ENCODE data around the gene GLDN. TPM values are rescaled to one million over a fixed set of nuclear protein-coding genes. Genes with fewer than 3 reads are reported as not detected.

The GLDN gene
- total and polyA plus RNA-seq, 8 donors, result 0.23 to 16.8 (median 0.68) TPM; not detected in 2

DNA sequence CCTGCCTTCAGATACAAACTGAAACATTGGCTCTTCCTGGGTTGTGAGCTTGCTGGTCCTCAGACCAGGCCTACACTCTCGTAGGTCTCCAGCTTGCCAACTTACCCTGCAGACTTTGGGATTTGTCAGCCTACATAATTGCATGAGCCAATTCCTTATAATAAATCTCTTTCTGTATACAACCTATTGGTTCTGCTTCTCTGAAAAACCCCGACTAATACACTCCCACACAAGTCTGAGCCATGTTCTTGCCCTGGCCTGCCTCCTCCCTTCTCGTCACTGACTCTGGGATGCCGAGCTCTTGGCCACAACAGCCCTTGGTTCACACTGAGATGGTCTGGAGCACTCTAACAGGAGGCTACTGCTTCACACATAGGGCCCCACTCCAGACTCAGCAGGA is 12.5 kb upstream of the GLDN start:
- Histone ChIP-seq H3K27ac (no peak overlapping the region), H3K36me3 (no peaks in the 10 kb centered on the region), H3K4me1 (no peaks in the 10 kb centered on the region), H3K9me3 (no peaks in the 10 kb centered on the region), H3K4me3 (no peak overlapping the region), H3K27me3 (no peaks in the 10 kb centered on the region)
- intact Hi-C loops (cut with DNase I), result no loop called here
- no peak for TF ChIP-seq CTCF (IDR thresholded peaks at IDR 0.05)
- WGBS, 2 donors, result 90% methylated on average over 4 of the region's 4 CpGs
- no peak for DNase-seq
- ATAC-seq, result no peak
- FAIRE-seq, result no peak

GRCh38 chr15:51331141-51331540 is 10.3 kb upstream of the GLDN start:
- no peak for FAIRE-seq
- ATAC-seq, result no peak
- Histone ChIP-seq H3K27me3 (no peaks in the 10 kb centered on the region), H3K27ac (no peak overlapping the region), H3K36me3 (no peaks in the 10 kb centered on the region), H3K4me3 (no peak overlapping the region), H3K4me1 (no peaks in the 10 kb centered on the region), H3K9me3 (no peaks in the 10 kb centered on the region)
- no peak for DNase-seq
- intact Hi-C loops (cut with DNase I), result no loop called here
- WGBS, 2 donors, result 60 to 65% methylated on average over 5 of the region's 5 CpGs
- TF ChIP-seq CTCF (IDR thresholded peaks at IDR 0.05), result no peak

- H3K27me3 ChIP-seq, result no peaks in the 10 kb centered on the region
- TF ChIP-seq CTCF (IDR thresholded peaks at IDR 0.05), result no peak
- no peaks in the 10 kb centered on the region for H3K9me3 ChIP-seq
- H3K4me1 ChIP-seq, result peaks cover 0 to 4% (median 0%) of the 10 kb centered on the region in 3 donors
- no peak overlapping the region for H3K4me3 ChIP-seq
- FAIRE-seq (no peak), ATAC-seq (peak in 1 of 4 donors; percentile 59), DNase-seq (no peak)
- intact Hi-C loops (cut with DNase I), result no loop called here
- no peak overlapping the region for H3K27ac ChIP-seq
- H3K36me3 ChIP-seq, result no peaks in the 10 kb centered on the region
- 85 to 87% methylated on average over 4 of the region's 4 CpGs for whole genome bisulfite sequencing, 2 donors
These were observed 9.0 kb upstream of the GLDN start for GRCh38 chr15:51332206-51333147.

GRCh38 chr15:51333571-51333970 is 7.9 kb upstream of the GLDN start:
- no peak for FAIRE-seq
- H3K9me3 ChIP-seq, result no peaks in the 10 kb centered on the region
- no peak for TF ChIP-seq CTCF (IDR thresholded peaks at IDR 0.05)
- H3K4me3 ChIP-seq, result no peak overlapping the region
- H3K27ac ChIP-seq, result no peak overlapping the region
- H3K36me3 ChIP-seq, result no peaks in the 10 kb centered on the region
- ATAC-seq, result no peak
- H3K4me1 ChIP-seq, result peaks cover 0 to 4% (median 0%) of the 10 kb centered on the region in 3 donors
- 76 to 88% methylated on average over 2 of the region's 2 CpGs for WGBS, 2 donors
- intact Hi-C loops (cut with DNase I), result no loop called here
- DNase-seq, result no peak
- no peaks in the 10 kb centered on the region for H3K27me3 ChIP-seq

DNA sequence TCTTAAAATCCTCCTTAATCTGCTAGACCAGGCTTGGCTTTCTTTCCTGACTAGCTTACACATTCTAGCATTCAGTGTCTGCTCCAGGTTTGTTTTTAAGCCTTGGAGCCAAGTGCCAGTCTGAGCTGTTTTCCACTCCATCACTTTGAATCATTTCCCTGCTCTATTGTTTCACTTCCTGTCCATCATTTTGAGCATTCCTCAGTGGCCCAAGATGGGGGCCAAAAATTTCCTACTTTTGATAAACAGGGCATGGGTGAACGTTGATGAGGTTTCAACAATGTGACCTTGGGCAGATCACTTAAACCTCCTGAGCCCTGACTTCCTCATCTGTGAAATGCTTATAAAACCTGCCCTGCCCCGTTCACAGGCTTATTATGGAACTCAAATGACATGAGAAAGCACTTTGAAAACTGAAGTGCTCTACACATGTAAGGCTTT is 7.4 kb upstream of the GLDN start:
- FAIRE-seq, result no peak
- H3K27me3 ChIP-seq, result no peaks in the 10 kb centered on the region
- no peak for ATAC-seq
- intact Hi-C loops (cut with DNase I), result no loop called here
- no peak overlapping the region for H3K4me3 ChIP-seq
- no peak for TF ChIP-seq CTCF (IDR thresholded peaks at IDR 0.05)
- peaks cover 0 to 4% (median 0%) of the 10 kb centered on the region in 3 donors for H3K4me1 ChIP-seq
- no peaks in the 10 kb centered on the region for H3K9me3 ChIP-seq
- WGBS, 2 donors, result 27 to 33% methylated on average over 2 of the region's 2 CpGs
- DNase-seq, result no peak
- H3K36me3 ChIP-seq, result no peaks in the 10 kb centered on the region
- no peak overlapping the region for H3K27ac ChIP-seq

Measured in pancreas (tissue), 10 donors.